SK-N-SH treated with all-trans-retinoic acid at 6 μM for 48 hours (cell line): ENCODE measurements around the gene DMP1.

ENCODE experiments used
- ARNTL ChIP-seq: fragments of 450-650 bp; formaldehyde crosslinking; IDR thresholded peaks from 2 replicates; pipeline ENCODE4 v1.5.0; 2020; ENCODE audit warnings: low read depth, mild to moderate bottlenecking, moderate library complexity, borderline replicate concordance
- CSDC2 ChIP-seq: fragments of 250-450 bp; sonication (Bioruptor Pico); IDR thresholded peaks from 2 replicates; pipeline ENCODE4 v1.5.0; 2020; ENCODE audit warnings: mild to moderate bottlenecking, moderate library complexity
- ESRRG ChIP-seq: fragments of 250-450 bp; sonication (Bioruptor Pico); IDR thresholded peaks from 2 replicates; pipeline ENCODE4 v1.6.1; 2021; ENCODE audit warnings: mild to moderate bottlenecking
- RARB ChIP-seq: fragments of 250-450 bp; sonication (Bioruptor Pico); IDR thresholded peaks from 2 replicates; pipeline ENCODE4 v1.8.0; 2021; ENCODE audit warnings: mild to moderate bottlenecking, moderate library complexity
- TOX ChIP-seq: fragments of 250-450 bp; sonication (Bioruptor Pico); IDR thresholded peaks from 2 replicates; pipeline ENCODE4 v1.8.0; 2021; ENCODE audit warnings: mild to moderate bottlenecking, moderate library complexity, borderline replicate concordance
- ZC3H10 ChIP-seq: fragments of 250-450 bp; sonication (Bioruptor Pico); IDR thresholded peaks from 2 replicates; pipeline ENCODE4 v1.5.1; 2021; ENCODE audit warnings: mild to moderate bottlenecking, moderate library complexity
- ZFP3 ChIP-seq: fragments of 250-450 bp; sonication (Bioruptor Pico); IDR thresholded peaks from 2 replicates; pipeline ENCODE4 v1.5.0; 2020; ENCODE audit warnings: mild to moderate bottlenecking, moderate library complexity
- ZFP30 ChIP-seq: fragments of 450-650 bp; formaldehyde crosslinking; IDR thresholded peaks from 2 replicates; pipeline ENCODE4 v1.5.0; 2022; ENCODE audit warnings: mild to moderate bottlenecking, moderate library complexity
- ZNF8 ChIP-seq: fragments of 450-650 bp; formaldehyde crosslinking; IDR thresholded peaks from 2 replicates; pipeline ENCODE4 v1.5.0; 2020; ENCODE audit warnings: mild to moderate bottlenecking, moderate library complexity
- TF ChIP-seq, protein P1 (sequence below): fragments of 250-450 bp; sonication (Bioruptor Pico); IDR thresholded peaks from 2 replicates; pipeline ENCODE4 v1.5.1; 2021; ENCODE audit warnings: mild to moderate bottlenecking, moderate library complexity
- TF ChIP-seq, protein P2 (sequence below): fragments of 250-450 bp; sonication (Bioruptor Pico); IDR thresholded peaks from 2 replicates; pipeline ENCODE4 v1.5.1; 2020; ENCODE audit warnings: low read depth, mild to moderate bottlenecking, moderate library complexity
- TF ChIP-seq, protein P3 (sequence below): fragments of 250-450 bp; sonication (Bioruptor Pico); IDR thresholded peaks from 2 replicates; pipeline ENCODE4 v1.8.0; 2020; ENCODE audit warnings: mild to moderate bottlenecking, moderate library complexity, borderline replicate concordance

DNA sequence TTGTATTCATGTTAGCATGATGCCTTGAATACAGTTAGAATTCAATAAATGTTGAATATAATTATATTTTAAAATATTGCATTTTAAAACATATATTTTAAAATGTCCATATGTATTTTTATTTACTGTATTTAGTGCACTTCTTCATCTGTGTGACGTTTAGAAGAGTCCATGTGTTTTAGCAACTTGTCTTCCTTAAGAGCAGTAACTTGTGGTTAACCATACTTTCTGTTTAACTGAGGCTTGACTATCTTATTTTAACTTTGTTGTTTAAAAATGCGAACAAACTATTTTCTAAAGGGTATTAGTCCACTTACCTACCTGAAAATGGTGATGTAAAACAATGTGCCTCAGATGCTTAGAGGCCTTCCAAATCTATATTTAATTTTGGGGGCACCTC, 858 bp downstream of the DMP1 start:
- TF ChIP-seq ARNTL (CRISPR knock-in tag) (no peak), ZFP3 (CRISPR knock-in tag) (no peak), ESRRG (no peak), CSDC2 (no peak), ZFP30 (CRISPR knock-in tag) (no peak), RARB (CRISPR knock-in tag) (no peak), ZNF8 (CRISPR knock-in tag) (no peak), ZC3H10 (CRISPR knock-in tag) (no peak), TOX (CRISPR knock-in tag) (no peak)
- TF ChIP-seq, protein P1, sequence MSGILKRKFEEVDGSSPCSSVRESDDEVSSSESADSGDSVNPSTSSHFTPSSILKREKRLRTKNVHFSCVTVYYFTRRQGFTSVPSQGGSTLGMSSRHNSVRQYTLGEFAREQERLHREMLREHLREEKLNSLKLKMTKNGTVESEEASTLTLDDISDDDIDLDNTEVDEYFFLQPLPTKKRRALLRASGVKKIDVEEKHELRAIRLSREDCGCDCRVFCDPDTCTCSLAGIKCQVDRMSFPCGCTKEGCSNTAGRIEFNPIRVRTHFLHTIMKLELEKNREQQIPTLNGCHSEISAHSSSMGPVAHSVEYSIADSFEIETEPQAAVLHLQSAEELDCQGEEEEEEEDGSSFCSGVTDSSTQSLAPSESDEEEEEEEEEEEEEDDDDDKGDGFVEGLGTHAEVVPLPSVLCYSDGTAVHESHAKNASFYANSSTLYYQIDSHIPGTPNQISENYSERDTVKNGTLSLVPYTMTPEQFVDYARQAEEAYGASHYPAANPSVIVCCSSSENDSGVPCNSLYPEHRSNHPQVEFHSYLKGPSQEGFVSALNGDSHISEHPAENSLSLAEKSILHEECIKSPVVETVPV (CRISPR knock-in tag): no peak
- TF ChIP-seq, protein P2, sequence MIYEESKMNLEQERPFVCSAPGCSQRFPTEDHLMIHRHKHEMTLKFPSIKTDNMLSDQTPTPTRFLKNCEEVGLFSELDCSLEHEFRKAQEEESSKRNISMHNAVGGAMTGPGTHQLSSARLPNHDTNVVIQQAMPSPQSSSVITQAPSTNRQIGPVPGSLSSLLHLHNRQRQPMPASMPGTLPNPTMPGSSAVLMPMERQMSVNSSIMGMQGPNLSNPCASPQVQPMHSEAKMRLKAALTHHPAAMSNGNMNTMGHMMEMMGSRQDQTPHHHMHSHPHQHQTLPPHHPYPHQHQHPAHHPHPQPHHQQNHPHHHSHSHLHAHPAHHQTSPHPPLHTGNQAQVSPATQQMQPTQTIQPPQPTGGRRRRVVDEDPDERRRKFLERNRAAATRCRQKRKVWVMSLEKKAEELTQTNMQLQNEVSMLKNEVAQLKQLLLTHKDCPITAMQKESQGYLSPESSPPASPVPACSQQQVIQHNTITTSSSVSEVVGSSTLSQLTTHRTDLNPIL (CRISPR knock-in tag): no peak
- TF ChIP-seq, protein P3, sequence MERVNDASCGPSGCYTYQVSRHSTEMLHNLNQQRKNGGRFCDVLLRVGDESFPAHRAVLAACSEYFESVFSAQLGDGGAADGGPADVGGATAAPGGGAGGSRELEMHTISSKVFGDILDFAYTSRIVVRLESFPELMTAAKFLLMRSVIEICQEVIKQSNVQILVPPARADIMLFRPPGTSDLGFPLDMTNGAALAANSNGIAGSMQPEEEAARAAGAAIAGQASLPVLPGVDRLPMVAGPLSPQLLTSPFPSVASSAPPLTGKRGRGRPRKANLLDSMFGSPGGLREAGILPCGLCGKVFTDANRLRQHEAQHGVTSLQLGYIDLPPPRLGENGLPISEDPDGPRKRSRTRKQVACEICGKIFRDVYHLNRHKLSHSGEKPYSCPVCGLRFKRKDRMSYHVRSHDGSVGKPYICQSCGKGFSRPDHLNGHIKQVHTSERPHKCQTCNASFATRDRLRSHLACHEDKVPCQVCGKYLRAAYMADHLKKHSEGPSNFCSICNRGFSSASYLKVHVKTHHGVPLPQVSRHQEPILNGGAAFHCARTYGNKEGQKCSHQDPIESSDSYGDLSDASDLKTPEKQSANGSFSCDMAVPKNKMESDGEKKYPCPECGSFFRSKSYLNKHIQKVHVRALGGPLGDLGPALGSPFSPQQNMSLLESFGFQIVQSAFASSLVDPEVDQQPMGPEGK (CRISPR knock-in tag): no peak
